Hematopoietic multipotent progenitor cell treated with erythropoietin and hydrocortisone succinate and interleukin-3 and kit ligand, for 17 days (in vitro differentiated cells): ENCODE results near the gene PDHX.
"Not testable (repeated sequence)": the region's sequence is repeated elsewhere in the genome, so short reads cannot be mapped to it uniquely, and the experiment has no call there.

ENCODE experiments used
- DNase-seq: peaks from one replicate; pipeline ENCODE4 v3.0.0-alpha.2; 2015; ENCODE audit warnings: low spot score

PDHX gene

GRCh38 chr11:35021589-35021988 is 105.2 kb downstream of the PDHX start:
- DNase-seq, result no peak

- not testable (repeated sequence) for DNase-seq
Measured at GRCh38 chr11:35023940-35024339, 107.5 kb downstream of the PDHX start.

DNA sequence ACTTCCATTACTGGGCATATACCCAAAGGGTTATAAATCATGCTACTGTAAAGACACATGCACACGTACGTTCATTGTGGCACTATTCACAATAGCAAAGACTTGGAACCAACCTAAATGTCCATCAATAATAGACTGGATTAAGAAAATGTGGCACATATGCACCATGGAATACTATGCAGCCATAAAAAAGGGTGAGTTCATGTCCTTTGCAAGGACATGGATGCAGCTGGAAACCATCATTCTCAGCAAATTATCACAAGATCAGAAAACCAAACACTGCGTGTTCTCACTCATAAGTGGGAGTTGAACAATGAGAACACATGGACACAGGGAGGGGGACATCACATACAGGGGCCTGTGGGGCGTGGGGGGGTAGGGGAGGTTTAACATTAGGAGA is 111.6 kb downstream of the PDHX start:
- not testable (repeated sequence) for DNase-seq

DNA sequence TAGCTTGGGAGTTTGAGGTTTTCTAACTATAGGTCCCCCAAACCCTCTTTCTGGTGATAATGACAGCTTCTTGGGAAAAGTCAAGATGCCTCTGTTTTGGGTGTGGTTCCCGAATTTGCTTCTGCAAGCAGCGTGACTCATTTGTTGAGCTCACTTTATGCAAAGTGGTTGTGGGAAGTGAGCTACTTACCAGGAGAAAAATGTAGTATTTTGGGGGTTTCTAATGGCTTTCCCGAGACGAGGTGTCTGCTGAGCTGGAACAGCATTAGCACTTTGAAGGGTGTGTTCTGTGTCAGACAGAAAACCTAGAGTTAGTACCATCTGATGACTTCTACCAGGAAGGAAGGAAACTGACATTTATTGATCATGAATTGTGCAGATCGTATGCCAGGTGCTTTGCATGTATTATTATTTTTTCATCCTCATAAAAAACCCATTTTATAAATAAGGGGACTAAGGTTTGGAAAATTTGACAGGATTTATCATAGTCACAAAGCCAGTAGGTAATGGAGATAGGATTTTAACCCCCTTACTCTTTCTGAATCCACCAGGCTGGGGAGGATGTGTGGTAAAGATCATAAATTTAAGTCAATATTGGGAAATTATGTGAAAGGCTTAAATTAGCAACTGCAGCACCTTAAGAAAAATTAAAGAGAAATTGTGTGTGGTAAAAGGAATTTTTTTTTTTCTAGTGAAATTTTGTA is 113.7 kb downstream of the PDHX start:
- DNase-seq, result peak; percentile 16

DNA sequence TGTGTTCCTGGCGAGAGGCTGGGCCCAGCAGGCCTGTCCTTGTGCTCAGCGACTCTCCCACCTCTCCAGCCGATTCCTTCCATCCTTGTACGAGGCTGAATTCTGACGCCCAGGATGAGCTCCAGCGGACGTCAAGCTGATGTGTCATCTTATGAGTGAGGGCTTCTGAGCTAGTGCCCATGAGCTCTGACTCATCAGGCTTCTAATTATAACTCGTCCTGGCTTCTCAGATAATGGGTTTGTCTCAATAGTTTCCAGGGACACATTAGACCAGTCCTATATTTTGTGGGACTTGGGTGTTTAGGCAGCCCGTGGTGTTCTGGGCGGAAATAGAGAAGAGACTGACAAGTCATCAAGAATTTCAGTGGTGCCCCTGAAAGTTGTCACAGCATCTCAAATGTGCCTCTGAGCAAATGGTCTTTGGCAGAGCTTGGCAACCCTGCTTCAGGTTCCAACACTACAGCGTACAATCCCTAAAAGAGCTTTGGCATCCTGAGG is 114.3 kb downstream of the PDHX start:
- DNase-seq, result peak; percentile 19

DNA sequence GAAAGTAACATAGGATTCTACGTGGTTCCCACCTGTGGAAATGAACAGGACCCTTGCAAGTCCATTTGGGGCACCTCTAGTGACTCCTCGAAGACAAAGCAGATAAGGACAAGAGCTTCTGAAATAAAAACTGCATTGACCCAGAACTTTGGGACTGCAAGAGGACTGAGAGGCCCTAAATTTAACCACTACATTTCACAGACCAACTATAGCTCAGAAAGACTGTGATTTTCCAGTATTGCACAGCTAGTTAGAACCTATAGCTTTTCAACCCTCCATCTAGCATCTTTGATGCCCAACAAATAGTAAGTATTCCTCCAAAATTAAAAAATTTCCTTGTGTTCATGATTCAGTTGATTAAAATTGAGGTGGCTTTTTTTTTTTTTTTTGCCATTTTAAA is 114.9 kb downstream of the PDHX start:
- DNase-seq, result no peak

- no peak for DNase-seq
Measured at GRCh38 chr11:35031867-35032266, 115.4 kb downstream of the PDHX start.

DNA sequence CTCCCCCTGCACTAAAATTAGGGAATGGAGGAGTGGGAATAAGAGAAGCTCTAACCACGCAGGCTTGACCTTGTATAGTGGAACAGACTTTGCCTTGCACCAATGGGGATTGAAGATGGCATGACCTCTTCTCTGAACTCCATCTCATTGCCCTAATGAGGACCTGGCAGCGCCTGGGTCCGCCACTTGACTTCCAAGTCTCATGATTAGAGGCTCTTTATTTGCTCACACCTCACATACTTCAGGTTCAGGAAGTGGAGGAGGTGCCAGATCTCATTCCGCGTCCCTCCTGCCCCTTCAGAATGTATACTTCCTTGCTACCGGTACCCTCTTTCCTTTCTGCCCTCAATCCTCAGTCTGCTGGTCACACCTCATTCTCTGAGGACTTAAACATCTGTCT is 116.6 kb downstream of the PDHX start:
- DNase-seq, result no peak

GRCh38 chr11:35034401-35034800 is 118.0 kb downstream of the PDHX start:
- no peak for DNase-seq

- DNase-seq, result no peak
Measured at GRCh38 chr11:35035894-35036408, 119.5 kb downstream of the PDHX start.

GRCh38 chr11:35036639-35037038 is 120.2 kb downstream of the PDHX start:
- no peak for DNase-seq

- DNase-seq, result no peak
Measured at GRCh38 chr11:35038211-35038928, 122.0 kb downstream of the PDHX start.

- no peak for DNase-seq
Measured at GRCh38 chr11:35039076-35039475, 122.7 kb downstream of the PDHX start.

DNA sequence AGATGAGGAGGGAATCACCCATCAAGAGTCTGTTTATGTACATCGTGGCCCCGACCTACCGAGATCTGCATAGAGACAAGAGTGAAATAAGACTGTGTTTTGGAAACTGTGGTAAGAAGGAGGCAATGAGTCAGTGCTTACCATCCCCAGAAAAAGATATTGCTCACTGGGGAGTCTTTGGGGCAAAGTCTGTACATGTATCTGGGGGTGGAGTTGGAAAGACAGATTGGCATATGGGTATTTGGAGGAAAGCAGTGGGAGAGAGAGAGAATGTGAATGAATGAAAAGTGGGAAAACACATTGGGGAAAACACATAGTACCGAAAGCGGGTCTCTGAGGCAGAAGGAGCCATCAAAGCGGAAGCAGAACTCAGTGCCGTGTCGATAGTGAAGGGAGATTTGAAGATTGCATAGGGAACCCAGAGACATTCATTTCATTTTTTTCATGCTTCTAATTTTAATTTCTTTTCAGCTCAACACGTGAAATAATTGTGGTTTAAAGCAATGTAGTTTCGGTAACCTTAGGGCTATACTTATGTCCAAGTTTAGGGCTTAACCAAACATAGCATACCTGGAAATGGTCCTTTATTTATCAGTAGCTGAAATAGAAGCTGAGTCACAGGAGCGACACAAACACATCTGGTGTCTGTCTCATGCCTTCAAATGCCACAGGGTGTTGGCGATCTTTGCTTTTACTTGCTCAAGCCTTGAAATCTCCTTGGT is 124.0 kb downstream of the PDHX start:
- DNase-seq, result no peak

DNA sequence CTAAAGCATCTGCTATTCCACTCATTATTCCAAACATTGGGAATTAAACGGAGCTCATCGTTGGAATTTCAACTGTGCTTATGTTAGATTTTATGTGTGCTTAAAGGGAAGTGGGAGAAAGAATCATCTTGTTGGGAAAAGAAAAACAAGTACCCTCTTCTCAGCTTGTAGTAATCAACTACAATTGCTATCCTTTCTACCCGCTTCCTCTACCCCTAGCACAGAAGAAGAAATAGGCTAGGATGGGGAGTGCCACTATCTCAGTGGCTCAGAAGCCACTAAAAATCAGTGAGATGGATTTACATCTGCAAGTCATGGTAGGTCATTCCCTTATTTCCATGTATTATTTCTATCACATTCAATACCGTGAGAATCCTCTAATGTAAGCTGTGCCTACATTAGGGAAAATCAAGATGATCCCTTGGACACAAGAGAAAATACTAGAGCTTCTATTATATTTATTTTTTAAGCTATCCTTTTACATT is 124.7 kb downstream of the PDHX start:
- DNase-seq, result no peak

DNA sequence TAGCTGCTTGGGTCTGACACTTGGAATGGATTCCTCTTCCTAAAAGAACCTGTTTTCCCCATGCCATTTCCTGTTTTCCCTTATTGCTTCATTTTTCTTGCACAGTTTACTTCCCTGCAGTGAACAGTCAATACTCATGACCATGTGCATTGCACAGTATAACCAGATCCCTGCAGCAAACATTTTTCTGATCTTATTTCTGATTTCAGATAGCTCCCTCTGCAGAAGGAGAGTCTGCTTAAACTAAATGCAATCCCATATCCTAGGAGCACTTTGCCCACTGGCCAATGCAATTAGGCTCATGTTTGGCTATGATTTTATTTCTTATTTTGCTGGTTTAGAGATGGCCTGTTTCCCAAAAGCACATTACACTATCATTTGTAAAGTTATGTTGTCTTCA is 125.8 kb downstream of the PDHX start:
- DNase-seq, result no peak

DNA sequence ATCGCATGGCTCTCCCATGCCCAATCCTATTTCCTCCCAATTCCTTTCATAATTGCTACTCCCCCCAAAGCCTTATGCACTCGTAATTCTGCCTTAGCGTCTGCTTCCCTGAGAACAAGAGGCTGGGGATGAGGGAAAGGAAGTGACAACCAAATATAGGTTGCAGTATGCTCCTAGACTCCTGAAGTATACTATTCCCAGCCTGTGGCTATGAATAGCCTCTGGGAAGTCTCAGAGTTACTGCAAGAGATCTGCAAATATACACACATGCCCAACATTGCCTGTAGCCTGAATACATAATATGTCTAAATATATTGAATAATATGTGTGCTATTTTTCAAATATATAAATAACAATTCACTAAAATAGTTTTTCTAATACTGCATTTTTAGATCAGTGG is 126.5 kb downstream of the PDHX start:
- DNase-seq, result no peak

DNA sequence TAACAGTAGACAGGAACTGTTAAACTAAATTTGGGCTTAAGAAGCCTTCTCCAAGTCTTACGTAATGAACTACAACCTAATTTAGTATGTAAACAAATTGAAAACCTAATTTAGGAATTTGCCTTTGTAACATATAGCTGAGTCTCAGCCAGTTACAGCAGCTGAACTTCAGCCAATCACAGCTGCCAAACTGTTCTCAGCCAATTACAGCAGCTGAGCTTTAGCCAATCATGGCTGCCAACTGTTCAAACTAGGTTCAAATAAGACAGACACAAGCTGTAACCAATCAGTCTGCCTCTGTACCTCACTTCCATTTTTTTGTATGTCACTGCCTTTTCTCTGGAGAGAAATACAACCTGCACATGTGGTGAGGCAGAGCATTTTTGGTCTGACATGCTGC is 127.5 kb downstream of the PDHX start:
- no peak for DNase-seq

- DNase-seq, result no peak
Measured at GRCh38 chr11:35045236-35045820, 128.9 kb downstream of the PDHX start.
